ENCODE data around the gene SCYL1. TPM values are rescaled to one million over a fixed set of nuclear protein-coding genes. Genes with fewer than 3 reads are reported as not detected.

SCYL1 gene
- total and polyA plus RNA-seq, 4 donors = 54.3 to 107 (median 86.5) TPM

DNA sequence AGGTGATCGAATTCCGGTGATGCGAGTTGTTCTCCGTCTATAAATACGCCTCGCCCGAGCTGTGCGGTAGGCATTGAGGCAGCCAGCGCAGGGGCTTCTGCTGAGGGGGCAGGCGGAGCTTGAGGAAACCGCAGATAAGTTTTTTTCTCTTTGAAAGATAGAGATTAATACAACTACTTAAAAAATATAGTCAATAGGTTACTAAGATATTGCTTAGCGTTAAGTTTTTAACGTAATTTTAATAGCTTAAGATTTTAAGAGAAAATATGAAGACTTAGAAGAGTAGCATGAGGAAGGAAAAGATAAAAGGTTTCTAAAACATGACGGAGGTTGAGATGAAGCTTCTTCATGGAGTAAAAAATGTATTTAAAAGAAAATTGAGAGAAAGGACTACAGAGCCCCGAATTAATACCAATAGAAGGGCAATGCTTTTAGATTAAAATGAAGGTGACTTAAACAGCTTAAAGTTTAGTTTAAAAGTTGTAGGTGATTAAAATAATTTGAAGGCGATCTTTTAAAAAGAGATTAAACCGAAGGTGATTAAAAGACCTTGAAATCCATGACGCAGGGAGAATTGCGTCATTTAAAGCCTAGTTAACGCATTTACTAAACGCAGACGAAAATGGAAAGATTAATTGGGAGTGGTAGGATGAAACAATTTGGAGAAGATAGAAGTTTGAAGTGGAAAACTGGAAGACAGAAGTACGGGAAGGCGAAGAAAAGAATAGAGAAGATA lies 25.7 kb upstream of the SCYL1 start, which contains the start of gene MALAT1:
Gene MALAT1 (plus strand): TSS at position 69 of the 736 bp plus-strand sequence.
- Histone ChIP-seq H3K9ac (ENCODE audit: insufficient read depth in 1 of 2, low read length in 2 of 2) (peak within 1 kb of the TSS; percentile 100), H3K27ac (ENCODE audit: low read depth in 1 of 2, low read length in 1 of 2) (peak within 1 kb of the TSS; percentile 97 to 99), H3K4me1 (ENCODE audit: control insufficient read depth in 5 of 5, insufficient read depth in 5 of 5, low read length in 5 of 5) (peaks cover 3 to 32% (median 8%) of the 10 kb centered on the region in 5 donors), H3K4me3 (peak within 1 kb of the TSS; percentile 48), H3K9me3 (ENCODE audit: control insufficient read depth in 4 of 4, insufficient read depth in 3 of 4, low read length in 3 of 4) (peaks cover 0 to 3% (median 0%) of the 10 kb centered on the region in 4 donors), H3K36me3 (ENCODE audit: control insufficient read depth in 4 of 4, insufficient read depth in 4 of 4, low read length in 4 of 4) (peaks cover 4 to 50% (median 22%) of the 10 kb centered on the region in 4 donors), H3K27me3 (ENCODE audit: control insufficient read depth in 3 of 3, insufficient read depth in 3 of 3, low read length in 2 of 3) (no peaks in the 10 kb centered on the region)
- DNase-seq = peak; percentile 97 to 99 (median 99)
- 0% methylated on average over 24 of the region's 24 CpGs for WGBS, 2 donors
- TF ChIP-seq, protein P1, sequence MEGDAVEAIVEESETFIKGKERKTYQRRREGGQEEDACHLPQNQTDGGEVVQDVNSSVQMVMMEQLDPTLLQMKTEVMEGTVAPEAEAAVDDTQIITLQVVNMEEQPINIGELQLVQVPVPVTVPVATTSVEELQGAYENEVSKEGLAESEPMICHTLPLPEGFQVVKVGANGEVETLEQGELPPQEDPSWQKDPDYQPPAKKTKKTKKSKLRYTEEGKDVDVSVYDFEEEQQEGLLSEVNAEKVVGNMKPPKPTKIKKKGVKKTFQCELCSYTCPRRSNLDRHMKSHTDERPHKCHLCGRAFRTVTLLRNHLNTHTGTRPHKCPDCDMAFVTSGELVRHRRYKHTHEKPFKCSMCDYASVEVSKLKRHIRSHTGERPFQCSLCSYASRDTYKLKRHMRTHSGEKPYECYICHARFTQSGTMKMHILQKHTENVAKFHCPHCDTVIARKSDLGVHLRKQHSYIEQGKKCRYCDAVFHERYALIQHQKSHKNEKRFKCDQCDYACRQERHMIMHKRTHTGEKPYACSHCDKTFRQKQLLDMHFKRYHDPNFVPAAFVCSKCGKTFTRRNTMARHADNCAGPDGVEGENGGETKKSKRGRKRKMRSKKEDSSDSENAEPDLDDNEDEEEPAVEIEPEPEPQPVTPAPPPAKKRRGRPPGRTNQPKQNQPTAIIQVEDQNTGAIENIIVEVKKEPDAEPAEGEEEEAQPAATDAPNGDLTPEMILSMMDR (IDR thresholded peaks at IDR 0.05; ENCODE audit: control extremely low read depth, extremely low read depth) = no peak
- ATAC-seq (ENCODE audit: insufficient read depth, low FRiP score) = peak; percentile 19

DNA sequence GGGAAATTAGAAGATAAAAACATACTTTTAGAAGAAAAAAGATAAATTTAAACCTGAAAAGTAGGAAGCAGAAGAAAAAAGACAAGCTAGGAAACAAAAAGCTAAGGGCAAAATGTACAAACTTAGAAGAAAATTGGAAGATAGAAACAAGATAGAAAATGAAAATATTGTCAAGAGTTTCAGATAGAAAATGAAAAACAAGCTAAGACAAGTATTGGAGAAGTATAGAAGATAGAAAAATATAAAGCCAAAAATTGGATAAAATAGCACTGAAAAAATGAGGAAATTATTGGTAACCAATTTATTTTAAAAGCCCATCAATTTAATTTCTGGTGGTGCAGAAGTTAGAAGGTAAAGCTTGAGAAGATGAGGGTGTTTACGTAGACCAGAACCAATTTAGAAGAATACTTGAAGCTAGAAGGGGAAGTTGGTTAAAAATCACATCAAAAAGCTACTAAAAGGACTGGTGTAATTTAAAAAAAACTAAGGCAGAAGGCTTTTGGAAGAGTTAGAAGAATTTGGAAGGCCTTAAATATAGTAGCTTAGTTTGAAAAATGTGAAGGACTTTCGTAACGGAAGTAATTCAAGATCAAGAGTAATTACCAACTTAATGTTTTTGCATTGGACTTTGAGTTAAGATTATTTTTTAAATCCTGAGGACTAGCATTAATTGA lies 25.0 kb upstream of the SCYL1 start:
- H3K27ac ChIP-seq (ENCODE audit: low read depth in 1 of 2, low read length in 1 of 2) = peak overlapping the region; percentile 96 to 100
- TF ChIP-seq, protein P1 (IDR thresholded peaks at IDR 0.05; ENCODE audit: control extremely low read depth, extremely low read depth) = no peak
- peak overlapping the region; percentile 100 for H3K9ac ChIP-seq (ENCODE audit: insufficient read depth in 1 of 2, low read length in 2 of 2)
- H3K9me3 ChIP-seq (ENCODE audit: control insufficient read depth in 4 of 4, insufficient read depth in 3 of 4, low read length in 3 of 4) = peaks cover 0 to 3% (median 0%) of the 10 kb centered on the region in 4 donors
- H3K27me3 ChIP-seq (ENCODE audit: control insufficient read depth in 3 of 3, insufficient read depth in 3 of 3, low read length in 2 of 3) = no peaks in the 10 kb centered on the region
- ATAC-seq (ENCODE audit: insufficient read depth, low FRiP score) (no peak), DNase-seq (peak in 1 of 3 donors; percentile 82)
- peaks cover 3 to 32% (median 9%) of the 10 kb centered on the region in 5 donors for H3K4me1 ChIP-seq (ENCODE audit: control insufficient read depth in 5 of 5, insufficient read depth in 5 of 5, low read length in 5 of 5)
- H3K36me3 ChIP-seq (ENCODE audit: control insufficient read depth in 4 of 4, insufficient read depth in 4 of 4, low read length in 4 of 4) = peaks cover 6 to 58% (median 29%) of the 10 kb centered on the region in 4 donors
- 0 to 1% methylated on average over 3 of the region's 3 CpGs for WGBS, 2 donors
- H3K4me3 ChIP-seq = peak overlapping the region; percentile 88

DNA sequence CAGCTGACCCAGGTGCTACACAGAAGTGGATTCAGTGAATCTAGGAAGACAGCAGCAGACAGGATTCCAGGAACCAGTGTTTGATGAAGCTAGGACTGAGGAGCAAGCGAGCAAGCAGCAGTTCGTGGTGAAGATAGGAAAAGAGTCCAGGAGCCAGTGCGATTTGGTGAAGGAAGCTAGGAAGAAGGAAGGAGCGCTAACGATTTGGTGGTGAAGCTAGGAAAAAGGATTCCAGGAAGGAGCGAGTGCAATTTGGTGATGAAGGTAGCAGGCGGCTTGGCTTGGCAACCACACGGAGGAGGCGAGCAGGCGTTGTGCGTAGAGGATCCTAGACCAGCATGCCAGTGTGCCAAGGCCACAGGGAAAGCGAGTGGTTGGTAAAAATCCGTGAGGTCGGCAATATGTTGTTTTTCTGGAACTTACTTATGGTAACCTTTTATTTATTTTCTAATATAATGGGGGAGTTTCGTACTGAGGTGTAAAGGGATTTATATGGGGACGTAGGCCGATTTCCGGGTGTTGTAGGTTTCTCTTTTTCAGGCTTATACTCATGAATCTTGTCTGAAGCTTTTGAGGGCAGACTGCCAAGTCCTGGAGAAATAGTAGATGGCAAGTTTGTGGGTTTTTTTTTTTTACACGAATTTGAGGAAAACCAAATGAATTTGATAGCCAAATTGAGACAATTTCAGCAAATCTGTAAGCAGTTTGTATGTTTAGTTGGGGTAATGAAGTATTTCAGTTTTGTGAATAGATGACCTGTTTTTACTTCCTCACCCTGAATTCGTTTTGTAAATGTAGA lies 24.3 kb upstream of the SCYL1 start:
- TF ChIP-seq, protein P1 (IDR thresholded peaks at IDR 0.05; ENCODE audit: control extremely low read depth, extremely low read depth) = no peak
- 0 to 1% methylated on average over 20 of the region's 20 CpGs for WGBS, 2 donors
- Histone ChIP-seq H3K27ac (ENCODE audit: low read depth in 1 of 2, low read length in 1 of 2) (peak overlapping the region; percentile 96 to 100), H3K4me3 (peak overlapping the region; percentile 88), H3K9me3 (ENCODE audit: control insufficient read depth in 4 of 4, insufficient read depth in 3 of 4, low read length in 3 of 4) (peaks cover 0 to 3% (median 0%) of the 10 kb centered on the region in 4 donors), H3K4me1 (ENCODE audit: control insufficient read depth in 5 of 5, insufficient read depth in 5 of 5, low read length in 5 of 5) (peaks cover 0 to 39% (median 16%) of the 10 kb centered on the region in 5 donors), H3K27me3 (ENCODE audit: control insufficient read depth in 3 of 3, insufficient read depth in 3 of 3, low read length in 2 of 3) (no peaks in the 10 kb centered on the region), H3K9ac (ENCODE audit: insufficient read depth in 1 of 2, low read length in 2 of 2) (peak overlapping the region; percentile 100), H3K36me3 (ENCODE audit: control insufficient read depth in 4 of 4, insufficient read depth in 4 of 4, low read length in 4 of 4) (peaks cover 12 to 65% (median 37%) of the 10 kb centered on the region in 4 donors)
- ATAC-seq (ENCODE audit: insufficient read depth, low FRiP score) (no peak), DNase-seq (peak; percentile 66 to 89 (median 71))
